Effector CD8-positive, alpha-beta T cell (primary cell): ENCODE measurements around the gene PRRG1.
"Not testable (repeated sequence)": the region's sequence is repeated elsewhere in the genome, so short reads cannot be mapped to it uniquely, and the experiment has no call there.

Source experiments
- DNase-seq: peaks from one replicate; lab custom pipeline; 2025; lab: John Stamatoyannopoulos, UW

Gene PRRG1

GRCh38 chrX:37378404-37378803 lies 29.2 kb downstream of the PRRG1 start:
- DNase-seq: no peak

DNA sequence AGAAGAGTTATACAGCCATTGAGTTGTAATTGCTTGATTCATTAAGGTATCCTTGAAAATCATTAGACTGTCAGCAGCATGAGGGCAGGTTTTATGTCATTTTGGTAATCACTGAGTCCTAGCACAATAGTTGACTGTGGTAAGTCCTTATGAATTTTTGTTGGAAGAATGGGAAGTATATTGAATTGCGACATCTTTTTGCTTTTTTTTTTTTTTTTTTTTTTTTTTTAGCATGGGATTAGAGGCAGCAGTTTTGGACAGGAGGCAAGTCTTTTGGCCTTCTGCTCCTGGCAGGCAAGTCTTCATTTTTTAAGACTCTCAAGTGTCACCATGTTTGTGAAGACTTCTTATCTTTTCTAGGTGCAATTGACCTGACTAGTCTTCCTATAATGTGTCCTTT lies 29.7 kb downstream of the PRRG1 start:
- no peak for DNase-seq

DNA sequence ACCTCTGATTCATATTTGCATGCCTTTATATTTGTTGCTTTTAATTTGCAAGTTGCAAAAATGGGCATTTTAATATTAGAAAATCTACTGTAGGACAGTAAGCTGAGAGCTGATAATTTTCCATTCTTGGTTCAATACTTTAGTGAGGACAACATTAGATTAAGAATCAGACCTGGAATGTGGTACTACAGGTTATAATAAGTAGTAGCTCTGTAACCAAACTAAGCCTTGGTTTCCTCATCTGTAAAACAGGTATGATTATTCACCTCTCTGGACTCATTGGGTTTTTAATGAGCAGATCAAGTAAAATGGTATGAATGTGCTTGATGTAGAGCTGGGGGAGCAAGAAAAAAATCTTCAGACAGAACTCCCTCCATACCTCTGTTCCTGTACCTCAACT lies 31.1 kb downstream of the PRRG1 start:
- DNase-seq: no peak

GRCh38 chrX:37380924-37381323 lies 31.8 kb downstream of the PRRG1 start:
- no peak for DNase-seq

- DNase-seq: no peak
These were observed 34.1 kb downstream of the PRRG1 start for GRCh38 chrX:37383313-37383712.

DNA sequence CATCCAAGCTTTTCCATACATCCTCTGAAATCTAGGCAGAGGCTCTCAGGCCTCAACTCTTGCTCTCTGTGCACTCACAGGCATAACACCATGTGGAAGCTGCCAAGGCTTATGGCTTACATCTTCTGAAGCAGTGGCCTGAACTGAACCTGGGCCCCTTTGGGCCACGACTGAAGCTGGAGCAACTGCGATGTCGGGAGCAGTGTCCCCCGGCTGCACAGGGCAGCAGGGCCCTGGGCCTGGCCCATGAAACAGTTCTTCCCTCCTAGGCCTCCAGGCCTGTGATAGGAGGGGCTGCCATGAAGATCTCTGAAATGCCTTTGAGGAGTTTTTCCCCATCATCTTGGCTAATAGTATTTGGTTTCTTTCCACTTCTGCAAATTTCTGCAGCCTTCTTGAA lies 39.2 kb downstream of the PRRG1 start:
- DNase-seq: no peak

GRCh38 chrX:37405956-37406355 lies 56.8 kb downstream of the PRRG1 start:
- no peak for DNase-seq

DNA sequence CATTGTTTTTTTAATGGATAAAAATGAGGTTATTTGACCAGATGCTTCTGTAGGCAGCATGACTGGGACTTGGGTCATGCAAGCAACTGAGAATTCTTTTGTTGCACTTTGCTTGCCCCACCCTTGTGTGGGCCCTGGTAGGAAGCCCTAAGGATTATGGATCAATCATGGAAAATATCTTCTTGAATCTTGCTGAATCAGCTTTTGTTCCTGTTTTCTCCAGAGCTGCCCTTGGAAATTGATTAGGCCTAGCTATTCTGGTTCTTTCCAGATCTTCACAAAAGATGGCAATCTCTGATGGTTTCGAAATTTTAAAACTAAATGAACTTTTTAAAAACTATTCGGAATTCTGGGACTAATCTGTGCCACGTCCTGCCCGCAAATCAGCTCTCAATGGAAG lies 58.6 kb downstream of the PRRG1 start:
- DNase-seq: no peak

- DNase-seq: no peak
These were observed 60.1 kb downstream of the PRRG1 start for GRCh38 chrX:37409278-37409677.

DNA sequence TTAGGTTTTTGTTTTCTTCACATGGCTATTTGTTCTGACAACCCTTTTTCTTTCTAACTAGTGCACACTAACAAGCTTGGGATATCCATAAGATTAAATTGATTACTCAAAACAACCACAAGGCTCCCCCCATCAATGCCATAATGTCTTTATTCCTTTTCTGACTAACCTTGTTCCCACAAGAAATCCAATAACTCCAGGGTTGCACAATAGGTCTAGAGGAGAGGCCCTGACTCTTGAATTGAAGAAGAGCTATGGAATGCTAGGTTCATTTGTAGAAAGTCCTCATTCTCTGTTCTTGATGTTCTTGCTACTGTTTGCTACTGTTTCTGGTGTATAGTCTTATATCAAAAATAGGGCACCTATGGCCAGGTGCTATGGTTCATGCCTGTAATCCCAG lies 71.0 kb downstream of the PRRG1 start:
- DNase-seq: no peak

DNA sequence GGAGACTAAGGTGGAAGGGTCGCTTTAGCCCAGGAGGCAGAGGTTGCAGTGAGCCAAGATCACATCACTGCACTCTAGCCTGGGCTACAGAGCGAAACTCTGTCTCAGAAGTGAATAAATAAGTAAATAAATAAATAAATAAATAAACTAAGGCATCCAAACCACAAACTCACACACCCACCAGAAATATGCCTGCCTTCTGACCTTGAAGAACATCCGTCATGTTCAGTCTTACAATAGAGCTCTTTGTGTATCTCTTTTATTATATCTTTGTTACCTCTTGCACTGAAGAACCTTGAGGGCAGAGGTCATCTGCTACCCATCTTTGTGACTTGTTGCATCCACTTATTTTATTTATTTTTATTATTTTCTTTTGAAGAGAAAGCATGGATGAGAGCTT lies 71.6 kb downstream of the PRRG1 start:
- DNase-seq: no peak

DNA sequence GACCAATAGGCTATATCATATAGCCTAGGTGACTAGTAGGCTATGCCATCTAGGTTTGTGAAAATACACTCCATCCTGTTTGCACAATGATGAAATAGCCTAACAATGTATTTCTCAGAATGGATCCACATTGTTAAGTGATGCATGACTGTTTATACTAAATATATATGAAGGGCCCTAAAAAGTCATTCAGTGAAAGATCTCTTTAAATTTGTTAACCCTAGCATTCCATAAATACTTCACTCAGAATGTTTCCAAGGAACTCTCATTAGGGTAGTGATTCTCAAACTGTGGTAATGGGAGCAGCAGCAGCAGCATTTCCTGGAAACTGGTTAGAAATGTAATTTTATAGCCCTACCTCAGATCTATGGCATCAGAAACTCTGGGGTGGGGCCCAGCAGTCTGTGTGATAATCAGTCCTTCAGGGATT lies 74.9 kb downstream of the PRRG1 start:
- no peak for DNase-seq

- DNase-seq: no peak
These were observed 76.2 kb downstream of the PRRG1 start for GRCh38 chrX:37425370-37425769.

DNA sequence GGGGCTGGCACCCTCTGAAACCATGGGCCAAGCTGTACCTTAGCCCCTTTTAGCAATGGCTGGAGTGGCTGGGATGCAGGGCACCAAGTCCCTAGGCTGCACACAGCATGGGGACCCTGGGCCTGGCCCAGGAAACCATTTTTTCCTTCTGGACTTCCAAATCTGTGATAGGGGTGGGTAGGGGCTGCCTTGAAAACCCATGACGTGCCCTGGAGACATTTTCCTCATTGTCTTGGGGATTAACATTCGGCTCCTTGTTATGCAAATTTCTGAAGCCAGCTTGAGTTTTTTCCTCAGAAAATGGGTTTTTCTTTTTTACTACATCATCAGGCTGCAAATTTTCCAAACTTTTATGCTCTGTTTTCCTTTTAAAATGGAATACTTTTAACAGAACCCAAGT lies 79.8 kb downstream of the PRRG1 start:
- DNase-seq: not testable (repeated sequence)

DNA sequence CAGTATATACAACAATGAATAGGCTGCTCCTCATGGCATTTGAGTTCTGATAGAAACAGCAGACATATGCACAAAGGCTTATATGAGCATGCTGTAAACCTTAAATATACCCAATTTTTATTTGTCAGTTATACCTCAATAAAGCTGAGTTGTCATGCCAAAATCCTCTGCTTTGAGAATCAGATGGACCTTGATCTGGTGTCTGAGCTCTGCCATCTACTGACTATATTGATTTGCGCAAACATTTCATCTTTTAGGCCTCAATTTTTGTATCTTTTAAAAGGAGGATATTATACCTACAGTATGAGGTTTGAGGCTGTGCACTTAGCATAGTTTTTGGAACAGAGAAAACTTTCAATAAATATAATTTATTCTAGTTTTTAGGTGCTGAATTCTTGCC lies 85.2 kb downstream of the PRRG1 start:
- DNase-seq: no peak

- no peak for DNase-seq
These were observed 88.0 kb downstream of the PRRG1 start for GRCh38 chrX:37437160-37437559.

DNA sequence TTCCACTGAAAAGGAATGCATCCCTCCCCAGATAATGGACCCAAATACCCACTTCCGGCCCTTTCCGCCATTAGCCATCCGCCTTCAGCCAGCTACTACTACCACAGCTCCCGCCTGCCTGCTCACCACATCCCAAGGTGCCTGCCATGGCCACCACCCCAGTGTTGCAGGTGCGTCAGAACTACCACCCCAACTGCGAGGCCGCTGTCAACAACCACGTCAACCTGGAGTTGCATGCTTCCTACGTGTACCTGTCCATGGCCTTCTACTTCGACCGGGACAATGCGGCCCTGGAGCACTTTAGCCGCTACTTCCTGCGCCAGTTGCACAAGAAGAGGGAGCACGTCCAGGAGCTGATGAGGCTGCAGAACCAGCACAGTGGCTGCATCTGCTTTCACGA lies 92.2 kb downstream of the PRRG1 start:
- no peak for DNase-seq

GRCh38 chrX:37445182-37445581 lies 96.0 kb downstream of the PRRG1 start:
- DNase-seq: no peak

- DNase-seq: no peak
These were observed 104.7 kb downstream of the PRRG1 start for GRCh38 chrX:37453821-37454220.

GRCh38 chrX:37454537-37455285 lies 105.5 kb downstream of the PRRG1 start:
- DNase-seq: no peak

GRCh38 chrX:37455381-37455780 lies 106.2 kb downstream of the PRRG1 start:
- no peak for DNase-seq

GRCh38 chrX:37460285-37460684 lies 111.1 kb downstream of the PRRG1 start:
- DNase-seq: not testable (repeated sequence)

GRCh38 chrX:37462346-37462745 lies 113.2 kb downstream of the PRRG1 start:
- no peak for DNase-seq

DNA sequence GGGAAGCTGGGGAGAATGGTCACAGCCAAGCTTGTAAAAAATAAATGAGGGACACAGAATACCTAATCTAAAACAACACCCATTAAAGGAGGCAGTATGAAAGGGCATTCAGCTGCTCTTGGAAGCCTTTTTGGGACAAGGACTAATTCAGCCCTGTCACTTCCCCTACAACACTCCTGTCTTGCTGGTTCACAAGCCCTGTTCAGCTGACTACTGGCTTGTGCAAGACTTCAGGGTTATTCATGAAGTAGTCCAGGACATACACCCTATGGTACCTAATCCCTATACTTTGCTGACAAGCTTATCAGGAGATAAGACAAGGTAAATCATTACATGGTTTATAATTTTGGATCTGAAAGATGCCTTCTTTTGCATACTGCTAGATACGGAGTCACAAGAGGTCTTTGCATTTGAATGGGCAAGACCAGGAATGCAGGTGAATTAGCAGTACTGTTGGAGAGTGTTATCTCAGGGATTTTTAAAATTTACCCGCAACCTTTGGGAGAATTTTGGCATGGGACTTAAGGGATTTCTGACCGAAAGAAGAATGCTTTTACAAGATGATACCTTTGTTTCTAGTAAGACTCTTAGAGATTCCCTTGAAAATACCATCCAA lies 119.1 kb downstream of the PRRG1 start:
- no peak for DNase-seq
